ENCODE measurements around the gene LGALS8. TPM values are rescaled to one million over a fixed set of nuclear protein-coding genes. Genes with fewer than 3 reads are reported as not detected.

LGALS8 gene
- total RNA-seq, 4 donors from 2014 or later, result 62.0 to 93.3 (median 76.8) TPM

DNA sequence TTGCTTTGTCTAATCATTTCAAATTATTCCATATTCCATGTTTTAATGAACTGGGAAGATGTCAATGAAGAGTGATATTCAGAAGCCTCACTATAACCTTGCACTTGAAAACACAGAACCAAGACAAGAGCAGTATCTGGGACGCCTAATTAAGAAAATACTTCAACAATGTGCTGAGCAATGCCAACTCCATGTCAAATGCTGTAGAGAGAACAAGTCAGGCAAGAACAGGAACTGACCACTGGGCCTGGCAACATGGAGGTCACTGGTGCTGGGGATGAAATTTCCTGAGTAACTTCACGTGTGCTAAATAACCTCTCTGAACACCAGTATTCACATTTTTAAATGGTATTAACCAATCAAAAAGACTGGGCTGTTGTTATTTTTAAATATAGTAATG is 57.7 kb downstream of the LGALS8 start:
- H3K4me1 ChIP-seq, result no peaks in the 10 kb centered on the region
- WGBS, 2 donors, result 90% methylated on average over 2 of the region's 2 CpGs
- H3K27ac ChIP-seq, result no peak overlapping the region
- H3K9me3 ChIP-seq, result no peaks in the 10 kb centered on the region
- peaks cover 0 to 94% (median 15%) of the 10 kb centered on the region in 3 donors for H3K36me3 ChIP-seq
- TF ChIP-seq POLR2A (IDR thresholded peaks at IDR 0.05), result no peak
- no peak for TF ChIP-seq EP300 (IDR thresholded peaks at IDR 0.05)
- DNase-seq (ENCODE audit: low spot score in 2 of 2), result no peak
- no peaks in the 10 kb centered on the region for H3K27me3 ChIP-seq
- H3K4me3 ChIP-seq, result no peak overlapping the region

DNA sequence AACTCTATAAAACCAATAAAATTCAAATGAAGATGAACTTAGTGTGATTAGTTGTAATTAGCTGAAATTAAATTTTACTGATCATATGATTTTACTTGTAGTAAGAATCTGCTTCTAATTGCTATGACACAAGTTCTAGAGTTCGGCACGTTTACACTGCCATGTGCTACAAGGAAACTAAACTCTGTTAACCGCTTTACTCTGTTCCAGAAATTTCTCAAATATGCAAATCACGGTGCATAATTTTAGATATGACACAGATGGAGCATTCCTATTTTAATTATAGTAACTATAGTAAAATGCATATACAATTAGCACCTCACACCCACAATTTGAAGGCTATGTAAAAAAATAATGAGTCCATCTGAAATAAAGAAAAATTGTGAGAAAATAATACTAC is 65.7 kb downstream of the LGALS8 start:
- Histone ChIP-seq H3K27ac (no peak overlapping the region), H3K4me1 (no peaks in the 10 kb centered on the region), H3K27me3 (no peaks in the 10 kb centered on the region), H3K9me3 (no peaks in the 10 kb centered on the region), H3K36me3 (peaks cover 5 to 96% (median 11%) of the 10 kb centered on the region in 3 donors), H3K4me3 (no peak overlapping the region)
- TF ChIP-seq, protein P1, sequence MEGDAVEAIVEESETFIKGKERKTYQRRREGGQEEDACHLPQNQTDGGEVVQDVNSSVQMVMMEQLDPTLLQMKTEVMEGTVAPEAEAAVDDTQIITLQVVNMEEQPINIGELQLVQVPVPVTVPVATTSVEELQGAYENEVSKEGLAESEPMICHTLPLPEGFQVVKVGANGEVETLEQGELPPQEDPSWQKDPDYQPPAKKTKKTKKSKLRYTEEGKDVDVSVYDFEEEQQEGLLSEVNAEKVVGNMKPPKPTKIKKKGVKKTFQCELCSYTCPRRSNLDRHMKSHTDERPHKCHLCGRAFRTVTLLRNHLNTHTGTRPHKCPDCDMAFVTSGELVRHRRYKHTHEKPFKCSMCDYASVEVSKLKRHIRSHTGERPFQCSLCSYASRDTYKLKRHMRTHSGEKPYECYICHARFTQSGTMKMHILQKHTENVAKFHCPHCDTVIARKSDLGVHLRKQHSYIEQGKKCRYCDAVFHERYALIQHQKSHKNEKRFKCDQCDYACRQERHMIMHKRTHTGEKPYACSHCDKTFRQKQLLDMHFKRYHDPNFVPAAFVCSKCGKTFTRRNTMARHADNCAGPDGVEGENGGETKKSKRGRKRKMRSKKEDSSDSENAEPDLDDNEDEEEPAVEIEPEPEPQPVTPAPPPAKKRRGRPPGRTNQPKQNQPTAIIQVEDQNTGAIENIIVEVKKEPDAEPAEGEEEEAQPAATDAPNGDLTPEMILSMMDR (IDR thresholded peaks at IDR 0.05), result no peak
- TF ChIP-seq EP300 (IDR thresholded peaks at IDR 0.05), result no peak
- TF ChIP-seq POLR2A (IDR thresholded peaks at IDR 0.05), result no peak
- WGBS, 2 donors, result 92 to 94% methylated on average over 4 of the region's 4 CpGs
- no peak for DNase-seq (ENCODE audit: low spot score in 2 of 2)

DNA sequence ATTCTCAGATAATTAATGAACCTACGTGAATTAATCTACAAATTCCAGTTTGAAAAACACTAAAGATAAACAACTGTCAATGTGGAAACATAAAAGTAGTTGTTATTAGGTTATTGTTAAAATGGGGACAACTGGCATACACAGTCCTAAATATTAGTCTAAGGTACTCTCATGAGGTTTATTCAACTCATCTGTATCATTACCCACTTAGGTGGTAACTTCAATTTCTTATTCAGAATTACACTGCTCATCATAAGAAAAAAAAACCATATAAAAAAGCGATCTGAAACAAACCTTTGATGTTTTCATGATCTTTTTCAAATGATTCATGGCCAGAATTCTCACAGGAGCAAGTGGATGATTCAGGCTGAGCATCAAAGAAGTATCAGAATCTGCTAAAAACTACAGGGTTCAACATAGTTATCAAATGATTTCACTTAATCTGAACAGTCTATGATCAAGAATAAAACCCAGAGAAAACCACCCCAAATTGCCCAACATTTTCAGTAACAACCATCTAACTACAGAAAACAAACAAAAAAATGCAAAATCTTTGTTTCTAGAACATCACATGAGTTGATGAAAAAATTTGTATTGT is 66.9 kb downstream of the LGALS8 start:
- 81 to 93% methylated on average over 2 of the region's 2 CpGs for WGBS, 2 donors
- TF ChIP-seq EP300 (IDR thresholded peaks at IDR 0.05), result no peak
- no peak for TF ChIP-seq POLR2A (IDR thresholded peaks at IDR 0.05)
- TF ChIP-seq, protein P1 (IDR thresholded peaks at IDR 0.05), result no peak
- peaks cover 5 to 96% (median 11%) of the 10 kb centered on the region in 3 donors for H3K36me3 ChIP-seq

DNA sequence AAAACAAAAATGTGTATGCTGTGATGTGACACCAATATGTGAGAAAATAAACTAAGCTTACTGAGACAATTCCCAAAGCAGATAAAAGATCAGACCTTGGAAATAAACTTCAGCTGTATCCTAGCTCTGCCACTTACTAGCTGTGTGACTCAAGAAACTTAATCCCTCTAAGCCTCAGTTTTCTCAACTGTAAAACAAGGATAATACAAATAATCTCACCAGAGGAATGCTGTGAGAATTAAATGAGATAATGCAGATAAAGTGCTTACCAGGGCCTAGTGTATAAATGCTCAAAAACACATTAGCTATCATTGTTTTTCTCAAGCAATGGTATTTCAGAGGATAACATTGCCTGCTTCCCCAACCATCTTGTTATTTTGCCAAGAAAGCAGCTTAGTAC is 78.4 kb downstream of the LGALS8 start:
- Histone ChIP-seq H3K4me3 (no peak overlapping the region), H3K4me1 (peaks cover 0 to 30% (median 12%) of the 10 kb centered on the region in 4 donors), H3K36me3 (peaks cover 0 to 48% (median 0%) of the 10 kb centered on the region in 3 donors), H3K27me3 (no peaks in the 10 kb centered on the region), H3K9me3 (no peaks in the 10 kb centered on the region), H3K27ac (no peak overlapping the region)
- no peak for DNase-seq (ENCODE audit: low spot score in 2 of 2)
- TF ChIP-seq, protein P1 (IDR thresholded peaks at IDR 0.05), result no peak
- TF ChIP-seq POLR2A (IDR thresholded peaks at IDR 0.05) (no peak), EP300 (IDR thresholded peaks at IDR 0.05) (no peak)

More for the DNA sequence above, 66.9 kb downstream of the LGALS8 start:
- no peaks in the 10 kb centered on the region for H3K4me1 ChIP-seq
- no peaks in the 10 kb centered on the region for H3K27me3 ChIP-seq
- H3K27ac ChIP-seq, result no peak overlapping the region
- DNase-seq (ENCODE audit: low spot score in 2 of 2), result no peak
- no peak overlapping the region for H3K4me3 ChIP-seq
- no peaks in the 10 kb centered on the region for H3K9me3 ChIP-seq

Other genes starting within 250 kb of the LGALS8 start
- gene ERO1B, start 242.0 kb upstream of the LGALS8 start, total RNA-seq, result 10 to 100 TPM; 12.9 to 16.6 (median 14.5) TPM
- gene EDARADD, start 129.7 kb upstream of the LGALS8 start, total RNA-seq, result 1 to 10 TPM in 1 of 4 donors, under 1 TPM in 3; 0.42 to 1.2 (median 0.82) TPM
- gene HEATR1, start 80.5 kb downstream of the LGALS8 start, total RNA-seq, result 10 to 100 TPM; 17.0 to 32.4 (median 19.4) TPM
- 1 to 10 TPM in 1 of 4 donors, under 1 TPM in 3; 0.21 to 1.1 (median 0.65) TPM for gene ACTN2, start 162.5 kb downstream of the LGALS8 start, total RNA-seq